Measurements from ENCODE around the gene PRKCA. TPM values are rescaled to one million over a fixed set of nuclear protein-coding genes. Genes with fewer than 3 reads are reported as not detected.

Gene PRKCA
- total and polyA plus RNA-seq, 9 donors, result 9.1 to 67.6 (median 37.2) TPM

DNA sequence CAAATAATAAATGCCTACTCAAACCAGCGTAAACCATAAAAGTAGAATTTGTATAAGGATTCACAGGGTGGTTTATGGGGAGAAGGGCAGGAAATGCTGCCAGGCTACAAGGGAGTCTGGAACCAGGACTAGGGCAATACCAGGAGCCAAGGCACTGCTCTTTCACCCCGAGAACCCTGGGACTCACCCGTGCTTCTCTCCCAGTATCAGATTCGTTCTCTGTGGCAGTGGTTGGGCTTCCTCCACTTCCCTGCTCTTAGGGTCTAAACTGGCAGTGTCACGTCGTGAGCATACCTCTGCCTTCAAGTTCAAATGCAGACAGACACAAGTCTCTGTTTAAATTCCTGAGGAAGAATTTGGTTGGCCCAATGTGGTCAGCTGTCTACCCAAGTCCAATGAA is 49.3 kb downstream of the PRKCA start:
- intact Hi-C loops (cut with DNase I), result loop anchor here in 1 of 4 donors (2.0 kb wide), 1 partner anchor 41 kb away; no protein-coding TSS in a partner anchor
- WGBS, 3 donors, result 94 to 96% (median 96%) methylated on average over 6 of the region's 6 CpGs
- H3K4me3 ChIP-seq, result no peak overlapping the region
- H3K36me3 ChIP-seq, result no peaks in the 10 kb centered on the region
- H3K27me3 ChIP-seq, result no peaks in the 10 kb centered on the region
- no peaks in the 10 kb centered on the region for H3K9me3 ChIP-seq
- TF ChIP-seq, protein P1, sequence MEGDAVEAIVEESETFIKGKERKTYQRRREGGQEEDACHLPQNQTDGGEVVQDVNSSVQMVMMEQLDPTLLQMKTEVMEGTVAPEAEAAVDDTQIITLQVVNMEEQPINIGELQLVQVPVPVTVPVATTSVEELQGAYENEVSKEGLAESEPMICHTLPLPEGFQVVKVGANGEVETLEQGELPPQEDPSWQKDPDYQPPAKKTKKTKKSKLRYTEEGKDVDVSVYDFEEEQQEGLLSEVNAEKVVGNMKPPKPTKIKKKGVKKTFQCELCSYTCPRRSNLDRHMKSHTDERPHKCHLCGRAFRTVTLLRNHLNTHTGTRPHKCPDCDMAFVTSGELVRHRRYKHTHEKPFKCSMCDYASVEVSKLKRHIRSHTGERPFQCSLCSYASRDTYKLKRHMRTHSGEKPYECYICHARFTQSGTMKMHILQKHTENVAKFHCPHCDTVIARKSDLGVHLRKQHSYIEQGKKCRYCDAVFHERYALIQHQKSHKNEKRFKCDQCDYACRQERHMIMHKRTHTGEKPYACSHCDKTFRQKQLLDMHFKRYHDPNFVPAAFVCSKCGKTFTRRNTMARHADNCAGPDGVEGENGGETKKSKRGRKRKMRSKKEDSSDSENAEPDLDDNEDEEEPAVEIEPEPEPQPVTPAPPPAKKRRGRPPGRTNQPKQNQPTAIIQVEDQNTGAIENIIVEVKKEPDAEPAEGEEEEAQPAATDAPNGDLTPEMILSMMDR (IDR thresholded peaks at IDR 0.05), result no peak
- DNase-seq, result no peak
- no peak overlapping the region for H3K27ac ChIP-seq
- H3K4me1 ChIP-seq (ENCODE audit: insufficient read depth), result peaks cover 17% of the 10 kb centered on the region

DNA sequence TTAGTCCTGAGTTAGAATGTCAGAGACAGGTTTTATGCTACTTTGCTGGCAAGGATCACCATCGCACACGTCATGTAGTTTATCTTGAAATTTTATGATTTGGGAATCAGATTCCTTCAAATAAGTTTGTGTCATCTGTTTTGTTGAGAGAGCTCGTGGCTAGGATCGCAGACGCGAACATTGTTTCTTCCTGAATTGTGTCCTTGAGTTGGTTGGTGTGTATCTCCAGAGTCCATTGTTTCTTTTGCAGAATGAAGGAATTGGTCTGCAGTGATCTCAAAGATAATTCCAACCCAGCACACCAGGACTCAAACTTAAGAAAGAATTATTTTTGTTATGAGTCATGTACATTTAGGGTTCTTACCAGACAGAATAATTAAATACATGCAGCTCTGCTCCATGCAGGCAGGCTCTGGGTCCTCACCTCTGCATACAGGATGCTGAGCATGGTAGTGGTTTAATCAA is 51.6 kb downstream of the PRKCA start:
- TF ChIP-seq, protein P1 (IDR thresholded peaks at IDR 0.05), result no peak
- no peak for TF ChIP-seq POLR2A (IDR thresholded peaks at IDR 0.05)
- no peak for TF ChIP-seq EP300 (IDR thresholded peaks at IDR 0.05)
- H3K9me3 ChIP-seq, result no peaks in the 10 kb centered on the region
- 36 to 60% (median 58%) methylated on average over 6 of the region's 6 CpGs for WGBS, 3 donors
- H3K27ac ChIP-seq, result no peak overlapping the region
- H3K4me1 ChIP-seq (ENCODE audit: insufficient read depth), result peaks cover 17% of the 10 kb centered on the region
- no peak for DNase-seq
- no peaks in the 10 kb centered on the region for H3K36me3 ChIP-seq
- intact Hi-C loops (cut with DNase I), result no loop called here
- no peaks in the 10 kb centered on the region for H3K27me3 ChIP-seq
- no peak overlapping the region for H3K4me3 ChIP-seq

DNA sequence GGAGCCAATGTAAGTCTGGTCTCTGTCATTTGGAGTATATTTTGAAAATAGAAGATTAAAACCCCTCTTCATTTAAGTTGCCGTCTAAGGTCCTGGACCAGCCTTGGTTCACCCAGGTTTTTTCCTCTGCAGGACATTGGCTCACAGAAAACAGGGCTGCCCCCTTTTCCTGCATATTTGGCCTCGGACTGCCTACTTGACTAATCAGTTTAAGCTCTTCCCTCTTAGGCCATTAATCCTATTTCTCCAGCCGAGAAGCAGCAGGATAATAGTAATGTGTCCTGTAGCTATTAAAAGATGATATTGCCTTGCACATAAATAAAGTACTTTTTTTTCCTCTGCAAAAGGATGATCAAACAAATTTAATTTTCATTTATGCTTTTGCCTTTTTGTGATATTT is 52.1 kb downstream of the PRKCA start:
- no peak for DNase-seq
- no peak overlapping the region for H3K27ac ChIP-seq

DNA sequence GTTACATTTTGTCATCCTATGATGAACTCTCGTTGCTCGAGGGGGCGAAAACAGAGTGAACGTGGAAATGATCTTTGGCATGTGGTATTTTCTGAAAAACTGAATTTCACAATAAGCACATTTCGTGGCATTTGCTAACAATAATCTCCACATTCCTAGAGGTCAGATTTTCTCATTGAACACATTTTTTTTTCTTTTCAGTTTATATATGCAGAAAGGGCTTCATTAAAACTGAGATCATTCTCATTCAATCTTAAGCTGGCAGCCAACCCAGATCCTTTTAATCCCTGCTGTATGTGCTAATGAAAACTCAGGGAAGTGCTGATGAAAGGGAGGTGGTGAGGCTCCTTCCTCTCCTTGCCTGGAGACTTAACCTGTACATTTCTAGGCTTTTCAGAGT is 52.6 kb downstream of the PRKCA start:
- intact Hi-C loops (cut with DNase I), result no loop called here
- H3K27me3 ChIP-seq, result no peaks in the 10 kb centered on the region
- H3K4me1 ChIP-seq (ENCODE audit: insufficient read depth), result peaks cover 14% of the 10 kb centered on the region
- WGBS, 3 donors, result 79 to 87% (median 82%) methylated on average over 5 of the region's 5 CpGs
- DNase-seq, result no peak
- TF ChIP-seq POLR2A (IDR thresholded peaks at IDR 0.05) (no peak), EP300 (IDR thresholded peaks at IDR 0.05) (no peak)
- TF ChIP-seq, protein P1 (IDR thresholded peaks at IDR 0.05), result no peak
- no peaks in the 10 kb centered on the region for H3K36me3 ChIP-seq
- no peaks in the 10 kb centered on the region for H3K9me3 ChIP-seq
- H3K27ac ChIP-seq, result no peak overlapping the region
- no peak overlapping the region for H3K4me3 ChIP-seq

More for the DNA sequence above, 52.1 kb downstream of the PRKCA start:
- no peaks in the 10 kb centered on the region for H3K27me3 ChIP-seq
- H3K9me3 ChIP-seq, result no peaks in the 10 kb centered on the region
- intact Hi-C loops (cut with DNase I), result no loop called here
- 62 to 74% (median 71%) methylated on average over 3 of the region's 3 CpGs for WGBS, 3 donors
- H3K4me3 ChIP-seq, result no peak overlapping the region
- TF ChIP-seq, protein P1 (IDR thresholded peaks at IDR 0.05), result no peak
- TF ChIP-seq POLR2A (IDR thresholded peaks at IDR 0.05) (no peak), EP300 (IDR thresholded peaks at IDR 0.05) (no peak)
- H3K36me3 ChIP-seq, result no peaks in the 10 kb centered on the region
- H3K4me1 ChIP-seq (ENCODE audit: insufficient read depth), result peaks cover 14% of the 10 kb centered on the region

All from ovary (tissue), 9 donors.